Spinal cord (tissue), 10 donors: ENCODE data around the gene ZNF529. TPM values are rescaled to one million over a fixed set of nuclear protein-coding genes. Genes with fewer than 3 reads are reported as not detected.

Experiments used
- DNase-seq, 6 donors: peaks; one replicate each; pipeline versions ENCODE4 v3.0.0 to v3.0.0-alpha.2; 2013 to 2015; ENCODE audit warnings: low spot score in 6 of 6, low read depth in 4 of 6
- H3K27ac ChIP-seq: one replicate; pipeline ENCODE4 v1.5.1; 2013; ENCODE audit warnings: low read depth, low read length, control low read depth
- H3K27me3 ChIP-seq: one replicate; pipeline ENCODE4 v1.6.1; 2013; ENCODE audit warnings: low read length; ENCODE audit not compliant: control insufficient read depth, insufficient read depth
- H3K36me3 ChIP-seq: one replicate; pipeline ENCODE4 v1.6.1; 2013; ENCODE audit warnings: low read length; ENCODE audit not compliant: control insufficient read depth, insufficient read depth
- H3K4me1 ChIP-seq: one replicate; pipeline ENCODE4 v1.6.1; 2013; ENCODE audit warnings: low read length; ENCODE audit not compliant: control insufficient read depth, insufficient read depth
- H3K4me3 ChIP-seq: one replicate; pipeline ENCODE4 v1.5.1; 2013; ENCODE audit warnings: low read depth, low read length, control low read depth
- H3K9me3 ChIP-seq: one replicate; pipeline ENCODE4 v1.6.1; 2013; ENCODE audit warnings: low read length; ENCODE audit not compliant: control insufficient read depth, insufficient read depth
- WGBS: methylation state at CpG from one replicate; pipeline ENCODE4 v1.1.5; 2013; ENCODE audit warnings: missing lambda C conversion rate; ENCODE audit not compliant: insufficient coverage; 5-methylcytosine and 5-hydroxymethylcytosine counted together
- polyA plus RNA-seq, 2 donors: library from polyadenylated mRNA; unstranded; fragments of 120-200 nt; gene quantifications; one replicate each; pipeline ENCODE4 v1.2.1, GENCODE V29; 2013; ENCODE audit not compliant: insufficient read length in 2 of 2
- total RNA-seq, 2 donors: library from RNA; depleted of rRNA in 1 of 2; stranded (reverse); fragments of 120-200 nt in 1 of 2; fragments of >200 nt in 1 of 2; gene quantifications; one replicate each; pipeline versions ENCODE4 v1.2.3 to v1.2.4, GENCODE V29; 2013 to 2014
- donor health status: healthy.

ZNF529 gene
- total and polyA plus RNA-seq, 4 donors, result 27.7 to 41.9 (median 33.3) TPM

- Histone ChIP-seq H3K27me3 (no peaks in the 10 kb centered on the region), H3K36me3 (peaks cover 29% of the 10 kb centered on the region), H3K9me3 (no peaks in the 10 kb centered on the region), H3K4me3 (peak overlapping the region; percentile 64), H3K4me1 (peaks cover 6% of the 10 kb centered on the region), H3K27ac (peak overlapping the region; percentile 50)
- WGBS, result 8% methylated on average over 8 of the region's 18 CpGs
- no peak for DNase-seq
These were observed 1.0 kb upstream of the ZNF529 start for GRCh38 chr19:36573895-36574720.

DNA sequence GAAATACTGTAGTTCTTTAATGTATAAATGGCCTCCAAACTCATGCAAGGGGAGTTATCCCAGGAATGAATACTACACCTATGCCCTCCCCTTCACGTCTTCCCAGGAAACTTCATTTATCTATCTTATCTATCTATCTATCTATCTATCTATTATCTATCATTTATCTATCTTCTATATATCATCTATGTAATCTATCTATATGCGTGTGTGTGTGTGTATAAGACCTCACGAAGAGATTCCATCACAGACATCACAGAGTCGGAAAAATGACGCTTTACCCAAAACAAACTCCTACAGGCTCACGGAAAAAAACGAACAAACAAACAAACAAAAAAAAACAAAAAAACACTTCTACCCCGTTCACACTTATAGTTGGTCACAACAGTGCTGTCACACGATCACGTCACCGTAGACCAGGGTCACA lies 486 bp downstream of the ZNF529 start:
- Histone ChIP-seq H3K27ac (peak overlapping the region; percentile 50), H3K27me3 (no peaks in the 10 kb centered on the region), H3K9me3 (no peaks in the 10 kb centered on the region), H3K36me3 (peaks cover 18% of the 10 kb centered on the region), H3K4me1 (peaks cover 6% of the 10 kb centered on the region), H3K4me3 (peak overlapping the region; percentile 64)
- 0% methylated on average over 9 of the region's 11 CpGs for whole genome bisulfite sequencing
- no peak for DNase-seq

GRCh38 chr19:36564391-36564790 lies 8.7 kb downstream of the ZNF529 start:
- WGBS, result no CpG with 5 or more reads among the region's 1 CpG
- Histone ChIP-seq H3K4me3 (no peak overlapping the region), H3K4me1 (no peaks in the 10 kb centered on the region), H3K36me3 (peaks cover 14% of the 10 kb centered on the region), H3K27me3 (no peaks in the 10 kb centered on the region), H3K9me3 (peaks cover 6% of the 10 kb centered on the region), H3K27ac (no peak overlapping the region)
- no peak for DNase-seq

GRCh38 chr19:36547001-36547732 lies 25.9 kb downstream of the ZNF529 start:
- Histone ChIP-seq H3K9me3 (peaks cover 52% of the 10 kb centered on the region), H3K27ac (no peak overlapping the region), H3K36me3 (peaks cover 32% of the 10 kb centered on the region), H3K27me3 (no peaks in the 10 kb centered on the region), H3K4me3 (no peak overlapping the region), H3K4me1 (no peaks in the 10 kb centered on the region)
- no peak for DNase-seq
- WGBS, result 100% methylated on average over 2 of the region's 5 CpGs

- Histone ChIP-seq H3K4me1 (peaks cover 12% of the 10 kb centered on the region), H3K9me3 (no peaks in the 10 kb centered on the region), H3K27ac (peak overlapping the region; percentile 96), H3K27me3 (no peaks in the 10 kb centered on the region), H3K4me3 (peak overlapping the region; percentile 81), H3K36me3 (no peaks in the 10 kb centered on the region)
- DNase-seq, result peak in 2 of 6 donors; percentile 4 to 8
- 3% methylated on average over 10 of the region's 12 CpGs for WGBS
These were observed 44.1 kb downstream of the ZNF529 start for GRCh38 chr19:36528921-36529518.

DNA sequence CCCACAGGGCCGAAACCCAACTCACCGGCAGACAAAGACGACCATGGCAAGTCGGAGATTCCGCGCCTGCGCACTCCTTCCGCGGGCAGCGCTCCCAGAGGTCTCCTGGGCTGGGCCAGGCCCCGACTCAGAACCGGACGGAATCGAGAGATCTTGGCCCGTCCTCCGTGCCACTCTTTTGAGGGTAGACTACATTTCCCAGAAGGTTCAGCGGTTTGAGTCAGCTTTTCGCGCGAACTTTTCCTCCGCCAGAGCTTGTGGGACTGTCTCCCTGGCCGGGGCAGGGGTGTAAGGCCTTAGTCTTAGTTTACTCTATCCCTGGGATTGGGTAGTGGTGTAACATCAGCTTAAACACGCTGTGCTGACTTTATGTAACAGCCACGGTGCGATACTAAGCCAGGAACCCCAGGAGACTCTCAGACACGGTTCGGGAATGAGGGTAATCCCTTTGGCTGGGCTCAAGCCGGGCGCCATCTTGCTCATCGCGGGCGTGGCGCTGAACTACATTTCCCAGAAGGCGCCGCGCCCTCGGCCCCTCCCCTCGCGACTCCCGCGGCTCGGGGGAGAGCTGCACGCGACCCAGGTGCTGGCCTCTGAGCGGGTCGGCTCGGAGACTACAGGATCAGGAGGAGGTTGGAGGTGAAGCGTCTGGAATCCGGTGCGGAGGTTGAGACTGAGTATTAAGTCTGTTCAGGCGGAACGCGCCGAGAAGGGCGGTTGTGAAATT lies 44.7 kb downstream of the ZNF529 start, which contains the start of gene ZNF260:
Gene ZNF260 (minus strand): TSS at position 78 of the 727 bp plus-strand sequence. CDS start 13,033 bp downstream, outside the sequence.
- H3K4me3 ChIP-seq, result peak within 1 kb of the TSS; percentile 81
- peaks cover 12% of the 10 kb centered on the region for H3K4me1 ChIP-seq
- DNase-seq, result peak; percentile 89 to 99 (median 96)
- peaks cover 2% of the 10 kb centered on the region for H3K36me3 ChIP-seq
- H3K27ac ChIP-seq, result peak within 1 kb of the TSS; percentile 96
- no peaks in the 10 kb centered on the region for H3K27me3 ChIP-seq
- no peaks in the 10 kb centered on the region for H3K9me3 ChIP-seq
- under 1% methylated on average over 54 of the region's 55 CpGs for WGBS

DNA sequence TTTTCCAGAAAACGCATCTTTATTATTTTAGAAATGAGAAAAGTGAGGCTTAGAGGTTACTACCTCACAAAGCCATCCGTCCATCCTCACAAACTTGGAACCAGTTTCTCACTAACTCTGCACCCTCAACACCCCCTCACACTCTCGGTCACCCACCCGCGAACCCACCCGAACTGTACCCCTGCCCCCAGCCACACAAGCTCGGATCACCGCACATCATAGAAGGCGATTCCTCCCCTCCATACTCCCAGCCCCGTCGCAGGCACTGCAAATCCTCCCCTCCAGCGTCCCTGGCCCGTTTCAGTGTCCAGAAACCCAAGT lies 45.3 kb downstream of the ZNF529 start:
- DNase-seq, result no peak
- Histone ChIP-seq H3K27me3 (no peaks in the 10 kb centered on the region), H3K9me3 (no peaks in the 10 kb centered on the region), H3K4me3 (peak overlapping the region; percentile 81), H3K4me1 (peaks cover 12% of the 10 kb centered on the region), H3K36me3 (peaks cover 4% of the 10 kb centered on the region), H3K27ac (peak overlapping the region; percentile 96)
- 0% methylated on average over 11 of the region's 13 CpGs for WGBS

GRCh38 chr19:36527341-36527740 lies 45.8 kb downstream of the ZNF529 start:
- Histone ChIP-seq H3K36me3 (peaks cover 4% of the 10 kb centered on the region), H3K9me3 (no peaks in the 10 kb centered on the region), H3K27me3 (no peaks in the 10 kb centered on the region), H3K27ac (peak overlapping the region; percentile 96), H3K4me1 (peaks cover 12% of the 10 kb centered on the region), H3K4me3 (peak overlapping the region; percentile 81)
- WGBS, result no CpG with 5 or more reads among the region's 5 CpGs
- DNase-seq, result peak in 2 of 6 donors; percentile 3

GRCh38 chr19:36526581-36526980 lies 46.5 kb downstream of the ZNF529 start:
- H3K4me3 ChIP-seq, result no peak overlapping the region
- no peaks in the 10 kb centered on the region for H3K9me3 ChIP-seq
- H3K36me3 ChIP-seq, result peaks cover 11% of the 10 kb centered on the region
- DNase-seq, result no peak
- H3K4me1 ChIP-seq, result peaks cover 12% of the 10 kb centered on the region
- no CpG with 5 or more reads among the region's 5 CpGs for WGBS
- H3K27ac ChIP-seq, result no peak overlapping the region
- H3K27me3 ChIP-seq, result no peaks in the 10 kb centered on the region
